OCI-LY7 (cell line): ENCODE measurements around the gene ATG2A. TPM values are rescaled to one million over a fixed set of nuclear protein-coding genes. Genes with fewer than 3 reads are reported as not detected.

ENCODE experiments used
- BruUV-seq: library from RNA; stranded (reverse); fragments of 400-500 nt; replicated peaks from 2 replicates; lab custom pipeline; 2021; lab: Mats Ljungman, UMichigan
- CTCF ChIA-PET: fragments of 300-600 bp; sonication (Branson Sonifier 250); formaldehyde crosslinking; loops from one replicate; lab custom pipeline; 2022; ENCODE audit warnings: antibody characterized with exemption; ENCODE audit not compliant: unreplicated experiment; lab: Charles Lee
- POLR2A ChIA-PET: fragments of 300-600 bp; sonication (Branson Sonifier 250); formaldehyde crosslinking; loops from one replicate; lab custom pipeline; 2022; ENCODE audit warnings: antibody characterized with exemption; lab: Charles Lee
- DNase-seq: peaks from one replicate; pipeline ENCODE4 v3.0.0-alpha.2; 2015; ENCODE audit warnings: low spot score
- H2AFZ ChIP-seq: fragments of 200-600 bp; sonication (generic), shearing (Covaris generic); 2 replicates; pipeline ENCODE4 v1.6.1; 2014; ENCODE audit warnings: mild to moderate bottlenecking, antibody characterized with exemption, low read length, moderate library complexity
- H3K27ac ChIP-seq: fragments of 200-600 bp; sonication (generic); 2 replicates; pipeline ENCODE4 v1.5.1; 2014; ENCODE audit warnings: mixed run types, low read depth, mild to moderate bottlenecking, moderate library complexity, low read length, inconsistent platforms; ENCODE audit not compliant: poor library complexity, severe bottlenecking
- H3K36me3 ChIP-seq: fragments of 200-600 bp; sonication (generic); 2 replicates; pipeline ENCODE4 v1.6.1; 2014; ENCODE audit warnings: mild to moderate bottlenecking, antibody characterized with exemption, low read length, moderate library complexity, mixed read lengths; ENCODE audit not compliant: insufficient read depth
- H3K4me1 ChIP-seq: fragments of 200-600 bp; sonication (generic); 2 replicates; pipeline ENCODE4 v1.5.1; 2014; ENCODE audit warnings: mild to moderate bottlenecking, low read length; ENCODE audit not compliant: insufficient read depth, poor library complexity, severe bottlenecking
- H3K4me2 ChIP-seq: fragments of 200-600 bp; sonication (generic); 2 replicates; pipeline ENCODE4 v1.6.1; 2014; ENCODE audit warnings: mild to moderate bottlenecking, low read length
- H3K4me3 ChIP-seq: fragments of 200-600 bp; sonication (generic); 2 replicates; pipeline ENCODE4 v1.5.1; 2014; ENCODE audit warnings: mild to moderate bottlenecking, low read depth, low read length; ENCODE audit not compliant: poor library complexity, severe bottlenecking
- H3K79me2 ChIP-seq: fragments of 200-600 bp; sonication (generic); 2 replicates; pipeline ENCODE4 v1.6.1; 2016; ENCODE audit warnings: low read depth, mild to moderate bottlenecking, low read length, moderate library complexity, mixed read lengths; ENCODE audit not compliant: insufficient read depth
- H3K9me2 ChIP-seq: fragments of 200-600 bp; sonication (generic); 2 replicates; pipeline ENCODE4 v1.6.1; 2016; ENCODE audit warnings: mild to moderate bottlenecking, low read length, mixed read lengths; ENCODE audit not compliant: insufficient read depth
- H3K9me3 ChIP-seq: fragments of 200-600 bp; sonication (generic); 2 replicates; pipeline ENCODE4 v1.6.1; 2014; ENCODE audit warnings: mild to moderate bottlenecking, mixed run types, low read length, mixed read lengths
- H4K20me1 ChIP-seq: fragments of 200-600 bp; sonication (generic); 2 replicates; pipeline ENCODE4 v1.6.1; 2014; ENCODE audit warnings: mild to moderate bottlenecking, antibody characterized with exemption, low read length, moderate library complexity, mixed read lengths; ENCODE audit not compliant: insufficient read depth
- EZH2phosphoT487 ChIP-seq: fragments of 200-600 bp; sonication (generic); IDR thresholded peaks from 2 replicates; pipeline ENCODE4 v1.6.1; 2018; ENCODE audit warnings: low read depth, borderline replicate concordance, mild to moderate bottlenecking, mixed run types, antibody characterized with exemption, low read length, moderate library complexity, mixed read lengths
- intact Hi-C: fragments of 100-400 bp; cut with micrococcal nuclease; formaldehyde crosslinking; loops from one replicate; pipeline ENCODE4 v1.10.0; 2022; ENCODE audit not compliant: unreplicated experiment
- total RNA-seq, 2 experiments: library from RNA; depleted of rRNA in 1 of 2; stranded (reverse); fragments of >200 nt in 1 of 2; shearing (Covaris generic) in 1 of 2; gene quantifications; 2 replicates each; pipeline ENCODE4 v1.2.3, GENCODE V29; 2014 to 2022
- TF ChIP-seq, protein P1 (sequence below): fragments of 200-600 bp; sonication (generic); conservative IDR thresholded peaks from 2 replicates; pipeline ENCODE4 v1.5.1; 2014; ENCODE audit warnings: mild to moderate bottlenecking, antibody characterized with exemption, low read length, moderate library complexity, mixed read lengths

The ATG2A gene
- total RNA-seq, 2 experiments from 2014 or later, result 18.1 to 28.2 TPM

DNA sequence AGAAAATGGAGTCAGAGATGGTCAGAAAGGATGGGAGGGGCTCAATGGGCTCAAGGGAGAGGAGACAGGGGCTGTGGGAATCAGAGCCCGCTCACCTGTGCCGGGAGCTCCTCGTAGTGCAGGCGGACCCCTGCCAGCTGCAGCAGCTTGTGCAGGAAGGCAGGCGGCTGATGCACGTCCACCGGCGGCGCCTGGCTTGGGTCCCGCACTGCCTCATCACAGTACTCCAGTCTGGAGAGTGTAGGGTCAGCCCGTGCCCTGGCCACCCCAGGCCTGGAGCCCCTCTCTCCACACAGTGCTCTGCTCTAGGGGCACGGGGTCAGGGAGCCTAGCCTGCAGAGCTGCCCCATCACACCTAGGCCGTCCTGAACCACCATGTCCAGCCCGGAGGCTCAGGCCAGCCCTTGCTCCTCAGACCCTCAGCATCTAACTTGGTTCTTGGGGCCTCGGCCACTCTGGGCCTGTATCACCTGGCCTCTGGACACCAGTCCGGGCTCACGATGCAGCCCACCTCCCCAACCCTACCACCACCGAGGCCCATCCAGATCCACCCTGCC is 3.8 kb downstream of the ATG2A start:
- intact Hi-C loops, result loop anchor here (10.0 kb wide), 1 partner anchor 172 kb away; the partner anchor contains the start of genes CDCA5 and ZFPL1
- Histone ChIP-seq H3K4me2 (no peak overlapping the region), H3K27ac (no peak overlapping the region), H3K4me3 (no peak overlapping the region), H2AFZ (no peak overlapping the region), H3K36me3 (peaks cover 42% of the 10 kb centered on the region), H4K20me1 (no peaks in the 10 kb centered on the region), H3K4me1 (peaks cover 17% of the 10 kb centered on the region), H3K9me2 (no peaks in the 10 kb centered on the region), H3K79me2 (peaks cover 10% of the 10 kb centered on the region; the same call in 1 of the 2 replicates), H3K9me3 (no peaks in the 10 kb centered on the region)
- CTCF ChIA-PET, result interaction anchor here (0.6 kb wide), 1 partner anchor 211 kb away, joined by 3 read pairs; no protein-coding TSS in a partner anchor
- TF ChIP-seq, protein P1, sequence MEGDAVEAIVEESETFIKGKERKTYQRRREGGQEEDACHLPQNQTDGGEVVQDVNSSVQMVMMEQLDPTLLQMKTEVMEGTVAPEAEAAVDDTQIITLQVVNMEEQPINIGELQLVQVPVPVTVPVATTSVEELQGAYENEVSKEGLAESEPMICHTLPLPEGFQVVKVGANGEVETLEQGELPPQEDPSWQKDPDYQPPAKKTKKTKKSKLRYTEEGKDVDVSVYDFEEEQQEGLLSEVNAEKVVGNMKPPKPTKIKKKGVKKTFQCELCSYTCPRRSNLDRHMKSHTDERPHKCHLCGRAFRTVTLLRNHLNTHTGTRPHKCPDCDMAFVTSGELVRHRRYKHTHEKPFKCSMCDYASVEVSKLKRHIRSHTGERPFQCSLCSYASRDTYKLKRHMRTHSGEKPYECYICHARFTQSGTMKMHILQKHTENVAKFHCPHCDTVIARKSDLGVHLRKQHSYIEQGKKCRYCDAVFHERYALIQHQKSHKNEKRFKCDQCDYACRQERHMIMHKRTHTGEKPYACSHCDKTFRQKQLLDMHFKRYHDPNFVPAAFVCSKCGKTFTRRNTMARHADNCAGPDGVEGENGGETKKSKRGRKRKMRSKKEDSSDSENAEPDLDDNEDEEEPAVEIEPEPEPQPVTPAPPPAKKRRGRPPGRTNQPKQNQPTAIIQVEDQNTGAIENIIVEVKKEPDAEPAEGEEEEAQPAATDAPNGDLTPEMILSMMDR, result no peak
- no peak for TF ChIP-seq EZH2phosphoT487
- DNase-seq, result no peak
- POLR2A ChIA-PET, result no interaction called here
- BruUV-seq, result no TSS peak

DNA sequence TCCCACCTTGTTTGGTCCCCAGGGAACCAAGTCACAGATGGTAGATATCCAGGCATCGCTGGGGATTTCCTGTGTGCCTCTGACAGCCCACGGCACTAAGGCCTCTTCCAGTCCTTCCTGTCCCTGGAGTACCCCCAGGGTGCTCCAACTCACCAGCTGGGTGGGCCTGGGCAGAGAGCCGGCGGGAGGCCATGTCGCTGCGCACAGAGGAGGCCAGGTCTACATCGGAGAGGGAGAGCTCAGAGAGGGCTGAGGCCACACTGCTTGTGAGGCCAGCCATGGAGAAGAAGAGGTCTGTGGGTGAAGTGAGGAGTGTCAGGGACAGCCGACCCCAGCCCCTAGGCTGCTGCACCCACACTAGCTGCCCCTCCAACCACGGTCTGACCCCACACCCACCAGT is 5.3 kb downstream of the ATG2A start:
- no peak overlapping the region for H3K4me2 ChIP-seq
- H3K4me3 ChIP-seq, result no peak overlapping the region
- BruUV-seq, result no TSS peak
- H2AFZ ChIP-seq, result no peak overlapping the region
- peaks cover 9% of the 10 kb centered on the region; the same call in 1 of the 2 replicates for H3K79me2 ChIP-seq
- POLR2A ChIA-PET, result interaction anchor here (0.6 to 1.0 kb wide), 2 partner anchors 164 to 464 kb away, joined by 3 to 4 read pairs; no protein-coding TSS in a partner anchor
- no peaks in the 10 kb centered on the region for H3K9me3 ChIP-seq
- no peak overlapping the region for H3K27ac ChIP-seq
- H3K4me1 ChIP-seq, result peaks cover 11% of the 10 kb centered on the region
- peaks cover 53% of the 10 kb centered on the region for H3K36me3 ChIP-seq
- intact Hi-C loops, result loop anchor here (10.0 kb wide), 1 partner anchor 173 kb away; the partner anchor contains the start of genes CDCA5 and ZFPL1
- DNase-seq, result no peak
- TF ChIP-seq EZH2phosphoT487, result no peak
- TF ChIP-seq, protein P1, result no peak
- no peaks in the 10 kb centered on the region for H3K9me2 ChIP-seq
- H4K20me1 ChIP-seq, result no peaks in the 10 kb centered on the region
- CTCF ChIA-PET, result no interaction called here

DNA sequence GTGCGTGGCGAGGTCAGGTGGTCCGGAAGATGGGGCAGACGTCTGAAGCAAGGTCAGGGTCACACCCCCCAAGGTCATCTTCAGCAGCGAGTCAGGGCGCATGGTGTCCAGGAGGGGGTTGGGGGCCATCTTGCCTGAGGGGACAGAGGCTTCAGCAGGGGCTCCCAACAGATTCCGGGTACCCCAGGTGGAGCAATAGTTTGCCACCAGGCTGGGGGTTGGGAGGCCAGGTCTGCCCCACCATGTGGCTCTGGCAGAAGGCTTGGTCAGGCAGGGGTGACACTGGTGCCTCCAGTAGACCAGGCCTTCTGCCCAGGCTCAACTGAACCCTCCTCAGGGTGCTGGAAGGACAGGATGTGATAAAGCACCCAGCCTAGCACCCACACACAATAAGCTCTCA is 5.9 kb downstream of the ATG2A start:
- no peaks in the 10 kb centered on the region for H4K20me1 ChIP-seq
- no peaks in the 10 kb centered on the region for H3K9me2 ChIP-seq
- TF ChIP-seq EZH2phosphoT487, result no peak
- TF ChIP-seq, protein P1, result no peak
- intact Hi-C loops, result loop anchor here (10.0 kb wide), 1 partner anchor 174 kb away; the partner anchor contains the start of genes CDCA5 and ZFPL1
- ChIA-PET CTCF (no interaction called here), POLR2A (interaction anchor here (0.6 to 1.0 kb wide), 2 partner anchors 164 to 464 kb away, joined by 3 to 4 read pairs; no protein-coding TSS in a partner anchor)
- H3K4me1 ChIP-seq, result peaks cover 11% of the 10 kb centered on the region
- H3K4me2 ChIP-seq, result no peak overlapping the region
- DNase-seq, result no peak
- H3K27ac ChIP-seq, result no peak overlapping the region
- no peak overlapping the region for H2AFZ ChIP-seq
- BruUV-seq, result no TSS peak
- H3K36me3 ChIP-seq, result peaks cover 58% of the 10 kb centered on the region
- H3K4me3 ChIP-seq, result no peak overlapping the region
- peaks cover 4% of the 10 kb centered on the region; the same call in 1 of the 2 replicates for H3K79me2 ChIP-seq
- H3K9me3 ChIP-seq, result no peaks in the 10 kb centered on the region
